OCI-LY7 (cell line): Measurements from ENCODE around the gene HAGHL. TPM values are rescaled to one million over a fixed set of nuclear protein-coding genes. Genes with fewer than 3 reads are reported as not detected.

Experiments
- BruUV-seq: library from RNA; stranded (reverse); fragments of 400-500 nt; replicated peaks from 2 replicates; lab custom pipeline; 2021; lab: Mats Ljungman, UMichigan
- CTCF ChIA-PET: fragments of 300-600 bp; sonication (Branson Sonifier 250); formaldehyde crosslinking; loops from one replicate; lab custom pipeline; 2022; ENCODE audit warnings: antibody characterized with exemption; ENCODE audit not compliant: unreplicated experiment; lab: Charles Lee
- POLR2A ChIA-PET: fragments of 300-600 bp; sonication (Branson Sonifier 250); formaldehyde crosslinking; loops from one replicate; lab custom pipeline; 2022; ENCODE audit warnings: antibody characterized with exemption; lab: Charles Lee
- DNase-seq: peaks from one replicate; pipeline ENCODE4 v3.0.0-alpha.2; 2015; ENCODE audit warnings: low spot score
- H2AFZ ChIP-seq: fragments of 200-600 bp; sonication (generic), shearing (Covaris generic); 2 replicates; pipeline ENCODE4 v1.6.1; 2014; ENCODE audit warnings: mild to moderate bottlenecking, antibody characterized with exemption, low read length, moderate library complexity
- H3K27ac ChIP-seq: fragments of 200-600 bp; sonication (generic); 2 replicates; pipeline ENCODE4 v1.5.1; 2014; ENCODE audit warnings: mixed run types, low read depth, mild to moderate bottlenecking, moderate library complexity, low read length, inconsistent platforms; ENCODE audit not compliant: poor library complexity, severe bottlenecking
- H3K36me3 ChIP-seq: fragments of 200-600 bp; sonication (generic); 2 replicates; pipeline ENCODE4 v1.6.1; 2014; ENCODE audit warnings: mild to moderate bottlenecking, antibody characterized with exemption, low read length, moderate library complexity, mixed read lengths; ENCODE audit not compliant: insufficient read depth
- H3K4me1 ChIP-seq: fragments of 200-600 bp; sonication (generic); 2 replicates; pipeline ENCODE4 v1.5.1; 2014; ENCODE audit warnings: mild to moderate bottlenecking, low read length; ENCODE audit not compliant: insufficient read depth, poor library complexity, severe bottlenecking
- H3K4me2 ChIP-seq: fragments of 200-600 bp; sonication (generic); 2 replicates; pipeline ENCODE4 v1.6.1; 2014; ENCODE audit warnings: mild to moderate bottlenecking, low read length
- H3K4me3 ChIP-seq: fragments of 200-600 bp; sonication (generic); 2 replicates; pipeline ENCODE4 v1.5.1; 2014; ENCODE audit warnings: mild to moderate bottlenecking, low read depth, low read length; ENCODE audit not compliant: poor library complexity, severe bottlenecking
- H3K79me2 ChIP-seq: fragments of 200-600 bp; sonication (generic); 2 replicates; pipeline ENCODE4 v1.6.1; 2016; ENCODE audit warnings: low read depth, mild to moderate bottlenecking, low read length, moderate library complexity, mixed read lengths; ENCODE audit not compliant: insufficient read depth
- H3K9me2 ChIP-seq: fragments of 200-600 bp; sonication (generic); 2 replicates; pipeline ENCODE4 v1.6.1; 2016; ENCODE audit warnings: mild to moderate bottlenecking, low read length, mixed read lengths; ENCODE audit not compliant: insufficient read depth
- H3K9me3 ChIP-seq: fragments of 200-600 bp; sonication (generic); 2 replicates; pipeline ENCODE4 v1.6.1; 2014; ENCODE audit warnings: mild to moderate bottlenecking, mixed run types, low read length, mixed read lengths
- H4K20me1 ChIP-seq: fragments of 200-600 bp; sonication (generic); 2 replicates; pipeline ENCODE4 v1.6.1; 2014; ENCODE audit warnings: mild to moderate bottlenecking, antibody characterized with exemption, low read length, moderate library complexity, mixed read lengths; ENCODE audit not compliant: insufficient read depth
- CTCF ChIP-seq: fragments of 200-600 bp; sonication (generic); conservative IDR thresholded peaks from 2 replicates; pipeline ENCODE4 v1.5.1; 2014; ENCODE audit warnings: mild to moderate bottlenecking, antibody characterized with exemption, low read length, moderate library complexity, mixed read lengths
- EZH2phosphoT487 ChIP-seq: fragments of 200-600 bp; sonication (generic); IDR thresholded peaks from 2 replicates; pipeline ENCODE4 v1.6.1; 2018; ENCODE audit warnings: low read depth, borderline replicate concordance, mild to moderate bottlenecking, mixed run types, antibody characterized with exemption, low read length, moderate library complexity, mixed read lengths
- intact Hi-C: fragments of 100-400 bp; cut with micrococcal nuclease; formaldehyde crosslinking; loops from one replicate; pipeline ENCODE4 v1.10.0; 2022; ENCODE audit not compliant: unreplicated experiment
- total RNA-seq, 2 experiments: library from RNA; depleted of rRNA in 1 of 2; stranded (reverse); fragments of >200 nt in 1 of 2; shearing (Covaris generic) in 1 of 2; gene quantifications; 2 replicates each; pipeline ENCODE4 v1.2.3, GENCODE V29; 2014 to 2022

HAGHL gene
- total RNA-seq, 2 experiments from 2014 or later = 30.8 to 57.9 TPM

- H3K9me2 ChIP-seq = no peaks in the 10 kb centered on the region
- no peak overlapping the region for H3K27ac ChIP-seq
- no peaks in the 10 kb centered on the region for H4K20me1 ChIP-seq
- ChIA-PET CTCF (no interaction called here), POLR2A (no interaction called here)
- H3K4me3 ChIP-seq = no peak overlapping the region
- no TSS peak for BruUV-seq
- no peaks in the 10 kb centered on the region for H3K79me2 ChIP-seq
- DNase-seq = no peak
- H3K9me3 ChIP-seq = no peaks in the 10 kb centered on the region
- no peak overlapping the region for H3K4me2 ChIP-seq
- TF ChIP-seq CTCF = no peak
- TF ChIP-seq EZH2phosphoT487 = no peak
- H2AFZ ChIP-seq = no peak overlapping the region
- no peaks in the 10 kb centered on the region for H3K4me1 ChIP-seq
- intact Hi-C loops = no loop called here
- no peaks in the 10 kb centered on the region for H3K36me3 ChIP-seq
These were observed 19.8 kb upstream of the HAGHL start for GRCh38 chr16:707062-707538.

- no peak overlapping the region for H3K27ac ChIP-seq
- DNase-seq = no peak
- H3K4me1 ChIP-seq = no peaks in the 10 kb centered on the region
- H4K20me1 ChIP-seq = no peaks in the 10 kb centered on the region
- intact Hi-C loops = no loop called here
- H3K9me2 ChIP-seq = no peaks in the 10 kb centered on the region
- H3K36me3 ChIP-seq = no peaks in the 10 kb centered on the region
- H2AFZ ChIP-seq = no peak overlapping the region
- ChIA-PET POLR2A (no interaction called here), CTCF (no interaction called here)
- H3K4me3 ChIP-seq = no peak overlapping the region
- H3K79me2 ChIP-seq = no peaks in the 10 kb centered on the region
- no peak overlapping the region for H3K4me2 ChIP-seq
- TF ChIP-seq CTCF (no peak), EZH2phosphoT487 (no peak)
- no TSS peak for BruUV-seq
- H3K9me3 ChIP-seq = no peaks in the 10 kb centered on the region
These were observed 18.9 kb upstream of the HAGHL start for GRCh38 chr16:708019-708418.

GRCh38 chr16:708959-709358, 17.9 kb upstream of the HAGHL start:
- Histone ChIP-seq H3K9me2 (no peaks in the 10 kb centered on the region), H3K9me3 (no peaks in the 10 kb centered on the region), H3K4me2 (no peak overlapping the region), H3K79me2 (no peaks in the 10 kb centered on the region), H3K27ac (no peak overlapping the region), H3K36me3 (no peaks in the 10 kb centered on the region), H3K4me1 (no peaks in the 10 kb centered on the region), H3K4me3 (no peak overlapping the region), H4K20me1 (no peaks in the 10 kb centered on the region), H2AFZ (no peak overlapping the region)
- intact Hi-C loops = no loop called here
- CTCF ChIA-PET = no interaction called here
- no peak for DNase-seq
- POLR2A ChIA-PET = no interaction called here
- BruUV-seq = no TSS peak
- no peak for TF ChIP-seq CTCF
- no peak for TF ChIP-seq EZH2phosphoT487
